Body of pancreas (tissue), 4 donors: ENCODE results near the gene SPDL1.

ENCODE experiments used
- CTCF ChIP-seq, 7 experiments: fragments of 450-650 bp in 4 of 7; fragments of 200-600 bp in 3 of 7; sonication (generic) in 3 of 7; IDR thresholded peaks; one replicate each; pipeline ENCODE4 v1.5.1; 2016 to 2019; ENCODE audit warnings: antibody characterized with exemption in 7 of 7
- POLR2A ChIP-seq, 3 donors: fragments of 450-650 bp; IDR thresholded peaks; one replicate each; pipeline ENCODE4 v1.6.1; 2016; ENCODE audit warnings: antibody characterized with exemption in 3 of 3, mild to moderate bottlenecking in 2 of 3

DNA sequence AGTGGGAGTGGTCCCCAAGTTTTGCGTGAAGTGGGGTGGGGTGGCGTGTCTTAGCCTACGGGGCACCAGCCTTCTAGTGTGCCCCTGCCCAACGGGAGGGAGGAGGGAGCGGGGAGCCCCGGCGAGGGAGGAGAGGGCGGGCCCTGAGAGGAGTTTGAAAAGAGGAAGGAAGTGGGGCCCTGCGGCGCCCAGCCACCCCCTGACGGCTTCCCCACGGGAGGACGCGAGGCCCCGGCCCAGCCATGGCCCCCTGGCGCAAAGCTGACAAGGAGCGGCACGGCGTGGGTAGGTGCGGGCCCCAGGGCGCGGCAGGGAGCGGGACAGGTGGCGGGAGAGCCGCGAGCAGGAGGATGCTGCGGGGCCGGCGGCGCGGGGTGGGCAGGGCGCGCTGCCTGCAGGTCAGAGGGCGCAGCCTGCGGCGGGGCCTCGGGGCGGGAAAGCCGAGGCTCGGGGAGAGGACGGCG is 53.5 kb downstream of the SPDL1 start, which contains the start of gene DOCK2:
- TF ChIP-seq CTCF (IDR thresholded peaks at IDR 0.05) (no peak), POLR2A (IDR thresholded peaks at IDR 0.05) (no peak)
